WTC11 (cell line): ENCODE data around the gene HES4. TPM values are rescaled to one million over a fixed set of nuclear protein-coding genes. Genes with fewer than 3 reads are reported as not detected.

Source experiments
- ATAC-seq: fragments of 200-7000 bp; cut with Tn5 transposase; 2 replicates; pipeline ENCODE4 v1.10.0; 2021; ENCODE audit warnings: mild to moderate bottlenecking, moderate library complexity
- CTCF ChIA-PET: fragments of 300-600 bp; sonication (Branson Sonifier 250); formaldehyde crosslinking; loops from one replicate; lab custom pipeline; 2021; ENCODE audit warnings: antibody characterized with exemption; lab: Charles Lee
- POLR2A ChIA-PET: fragments of 350-600 bp; sonication (Branson Sonifier 250); formaldehyde crosslinking; loops from one replicate; lab custom pipeline; 2021; ENCODE audit warnings: antibody characterized with exemption; lab: Charles Lee
- DNase-seq: peaks from one replicate; pipeline ENCODE4 v3.0.0; 2021; ENCODE audit warnings: low spot score
- H3K27ac Mint-ChIP-seq: 2 replicates; pipeline ENCODE4 v1.8.0; 2021; ENCODE audit warnings: mixed read lengths
- H3K27me3 Mint-ChIP-seq: 2 replicates; pipeline ENCODE4 v1.8.0; 2021; ENCODE audit warnings: low read depth, mild to moderate bottlenecking, moderate library complexity, mixed read lengths
- H3K36me3 Mint-ChIP-seq: 2 replicates; pipeline ENCODE4 v1.8.0; 2021; ENCODE audit warnings: mixed read lengths
- H3K4me1 Mint-ChIP-seq: 2 replicates; pipeline ENCODE4 v1.8.0; 2022; ENCODE audit warnings: mixed read lengths
- H3K4me3 Mint-ChIP-seq: 2 replicates; pipeline ENCODE4 v1.8.0; 2021; ENCODE audit warnings: mild to moderate bottlenecking, moderate library complexity, mixed read lengths
- H3K9me3 Mint-ChIP-seq: 2 replicates; pipeline ENCODE4 v1.8.0; 2021; ENCODE audit warnings: mixed read lengths
- ELF4 ChIP-seq: sonication (generic); formaldehyde crosslinking; IDR thresholded peaks from 2 replicates; pipeline ENCODE4 v1.8.1; 2022; ENCODE audit warnings: low read depth, mild to moderate bottlenecking, moderate library complexity, missing genetic modification reagents
- FOXP4 ChIP-seq: sonication (generic); formaldehyde crosslinking; IDR thresholded peaks from 2 replicates; pipeline ENCODE4 v1.8.0; 2022; ENCODE audit warnings: mild to moderate bottlenecking, missing genetic modification reagents
- HMGA2 ChIP-seq: fragments of 250-450 bp; sonication (Bioruptor Pico); IDR thresholded peaks from 2 replicates; pipeline ENCODE4 v1.4.0; 2021; ENCODE audit warnings: mild to moderate bottlenecking, moderate library complexity
- IRF1 ChIP-seq: sonication (generic); formaldehyde crosslinking; IDR thresholded peaks from 2 replicates; pipeline ENCODE4 v1.8.0; 2023; ENCODE audit warnings: missing genetic modification reagents
- MLX ChIP-seq: sonication (generic); formaldehyde crosslinking; IDR thresholded peaks from 2 replicates; pipeline ENCODE4 v1.8.1; 2023; ENCODE audit warnings: mild to moderate bottlenecking, missing genetic modification reagents, moderate library complexity
- MYBL2 ChIP-seq: sonication (generic); formaldehyde crosslinking; IDR thresholded peaks from 2 replicates; pipeline ENCODE4 v1.8.1; 2023; ENCODE audit warnings: mild to moderate bottlenecking, moderate library complexity, missing genetic modification reagents
- NR3C1 ChIP-seq: sonication (generic); formaldehyde crosslinking; conservative IDR thresholded peaks from 2 replicates; pipeline ENCODE4 v1.8.1; 2023; ENCODE audit warnings: low read depth, mild to moderate bottlenecking, missing genetic modification reagents
- RORB ChIP-seq: fragments of 250-450 bp; sonication (Bioruptor Pico); IDR thresholded peaks from 2 replicates; pipeline ENCODE4 v1.9.0; 2021; ENCODE audit warnings: mild to moderate bottlenecking
- SMAD3 ChIP-seq: sonication (generic); formaldehyde crosslinking; IDR thresholded peaks from 2 replicates; pipeline ENCODE4 v1.8.0; 2022; ENCODE audit warnings: missing genetic modification reagents, mild to moderate bottlenecking, borderline replicate concordance
- SOX15 ChIP-seq: fragments of 250-450 bp; sonication (Bioruptor Pico); IDR thresholded peaks from 2 replicates; pipeline ENCODE4 v1.9.0; 2021; ENCODE audit warnings: mild to moderate bottlenecking
- TCF7 ChIP-seq: sonication (generic); formaldehyde crosslinking; IDR thresholded peaks from 2 replicates; pipeline ENCODE4 v1.8.0; 2022; ENCODE audit warnings: mild to moderate bottlenecking, low read depth, missing genetic modification reagents, moderate library complexity
- TP53 ChIP-seq: sonication (generic); formaldehyde crosslinking; IDR thresholded peaks from 2 replicates; pipeline ENCODE4 v1.8.1; 2023; ENCODE audit warnings: mild to moderate bottlenecking, missing genetic modification reagents
- ZNF416 ChIP-seq: fragments of 250-450 bp; sonication (Bioruptor Pico); IDR thresholded peaks from 2 replicates; pipeline ENCODE4 v1.9.0; 2021; ENCODE audit warnings: mild to moderate bottlenecking, inconsistent platforms
- ZNF425 ChIP-seq: fragments of 250-450 bp; sonication (Bioruptor Pico); conservative IDR thresholded peaks from 2 replicates; pipeline ENCODE4 v1.9.0; 2021; ENCODE audit warnings: mild to moderate bottlenecking
- total RNA-seq: library from RNA; stranded (reverse); gene quantifications from 3 replicates; pipeline ENCODE4 v1.2.3, GENCODE V29; 2021
- TF ChIP-seq, protein P1 (sequence below): sonication (generic); formaldehyde crosslinking; IDR thresholded peaks from 2 replicates; pipeline ENCODE4 v1.8.1; 2023; ENCODE audit warnings: mild to moderate bottlenecking, missing genetic modification reagents, moderate library complexity
- TF ChIP-seq, protein P2 (sequence below): sonication (generic); formaldehyde crosslinking; IDR thresholded peaks from 2 replicates; pipeline ENCODE4 v1.8.1; 2022; ENCODE audit warnings: missing genetic modification reagents, borderline replicate concordance

The HES4 gene
- total RNA-seq, 1 experiment from 2014 or later: 4.5 TPM

- TF ChIP-seq FOXP4 (CRISPR knock-in tag) (no peak), ZNF416 (no peak), TP53 (CRISPR knock-in tag) (no peak), IRF1 (no peak)
- TF ChIP-seq, protein P1, sequence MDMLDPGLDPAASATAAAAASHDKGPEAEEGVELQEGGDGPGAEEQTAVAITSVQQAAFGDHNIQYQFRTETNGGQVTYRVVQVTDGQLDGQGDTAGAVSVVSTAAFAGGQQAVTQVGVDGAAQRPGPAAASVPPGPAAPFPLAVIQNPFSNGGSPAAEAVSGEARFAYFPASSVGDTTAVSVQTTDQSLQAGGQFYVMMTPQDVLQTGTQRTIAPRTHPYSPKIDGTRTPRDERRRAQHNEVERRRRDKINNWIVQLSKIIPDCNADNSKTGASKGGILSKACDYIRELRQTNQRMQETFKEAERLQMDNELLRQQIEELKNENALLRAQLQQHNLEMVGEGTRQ (CRISPR knock-in tag): no peak
These were observed 25.1 kb downstream of the HES4 start (continued) for GRCh38 chr1:974687-975328.

GRCh38 chr1:974293-974640, 25.6 kb downstream of the HES4 start:
- peaks cover 3% of the 10 kb centered on the region for H3K9me3 Mint-ChIP-seq
- DNase-seq: no peak
- CTCF ChIA-PET: no interaction called here

DNA sequence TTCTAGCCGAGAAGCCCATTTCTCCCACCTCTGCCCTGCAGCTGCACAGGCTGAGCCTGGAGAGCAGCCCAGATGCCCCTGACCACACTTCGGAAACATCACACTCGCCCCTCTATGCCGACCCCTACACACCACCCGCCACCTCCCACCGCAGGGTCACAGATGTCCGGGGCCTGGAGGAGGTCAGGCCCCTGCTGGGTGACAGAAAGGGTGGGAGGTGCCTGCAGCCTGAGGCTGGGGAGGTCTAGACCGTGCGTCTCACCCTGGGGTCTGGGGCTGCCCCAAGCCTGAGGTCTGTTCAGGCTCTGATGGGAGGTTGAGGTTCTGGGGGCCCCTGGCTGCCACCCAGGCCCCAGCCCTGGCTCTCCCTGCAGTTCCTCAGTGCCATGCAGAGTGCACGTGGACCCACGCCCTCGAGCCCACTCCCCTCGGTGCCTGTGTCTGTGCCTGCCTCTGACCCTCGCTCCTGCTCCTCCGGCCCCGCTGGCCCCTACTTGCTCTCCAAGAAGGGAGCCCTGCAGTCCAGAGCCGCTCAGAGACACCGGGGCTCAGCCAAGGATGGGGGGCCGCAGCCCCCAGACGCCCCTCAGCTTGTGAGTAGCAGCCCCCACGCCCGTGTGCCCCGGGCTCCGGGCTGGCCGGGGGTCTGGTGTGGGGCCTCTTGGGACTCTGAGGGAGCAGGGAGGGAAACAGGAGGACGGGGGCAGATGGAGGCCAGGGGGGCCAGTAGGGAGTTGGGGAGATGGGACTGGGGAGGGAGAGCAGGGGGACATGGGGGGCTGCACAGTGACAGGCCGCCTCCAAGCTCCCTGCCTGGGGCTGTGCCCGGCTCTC, 26.2 kb downstream of the HES4 start:
- ATAC-seq: no peak
- CTCF ChIA-PET: no interaction called here
- POLR2A ChIA-PET: no interaction called here
- Mint-ChIP-seq H3K27ac (no peak overlapping the region), H3K9me3 (peaks cover 3% of the 10 kb centered on the region), H3K4me3 (no peak overlapping the region), H3K27me3 (peaks cover 26% of the 10 kb centered on the region), H3K4me1 (peaks cover 4% of the 10 kb centered on the region), H3K36me3 (peaks cover 3% of the 10 kb centered on the region; the same call in 1 of the 2 replicates)
- no peak for TF ChIP-seq ZNF425 (CRISPR knock-in tag)
- TF ChIP-seq MYBL2 (CRISPR knock-in tag): no peak
- no peak for TF ChIP-seq MLX (CRISPR knock-in tag)
- TF ChIP-seq, protein P2, sequence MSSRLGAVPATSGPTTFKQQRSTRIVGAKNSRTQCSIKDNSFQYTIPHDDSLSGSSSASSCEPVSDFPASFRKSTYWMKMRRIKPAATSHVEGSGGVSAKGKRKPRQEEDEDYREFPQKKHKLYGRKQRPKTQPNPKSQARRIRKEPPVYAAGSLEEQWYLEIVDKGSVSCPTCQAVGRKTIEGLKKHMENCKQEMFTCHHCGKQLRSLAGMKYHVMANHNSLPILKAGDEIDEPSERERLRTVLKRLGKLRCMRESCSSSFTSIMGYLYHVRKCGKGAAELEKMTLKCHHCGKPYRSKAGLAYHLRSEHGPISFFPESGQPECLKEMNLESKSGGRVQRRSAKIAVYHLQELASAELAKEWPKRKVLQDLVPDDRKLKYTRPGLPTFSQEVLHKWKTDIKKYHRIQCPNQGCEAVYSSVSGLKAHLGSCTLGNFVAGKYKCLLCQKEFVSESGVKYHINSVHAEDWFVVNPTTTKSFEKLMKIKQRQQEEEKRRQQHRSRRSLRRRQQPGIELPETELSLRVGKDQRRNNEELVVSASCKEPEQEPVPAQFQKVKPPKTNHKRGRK (CRISPR knock-in tag): no peak
- no peak for TF ChIP-seq NR3C1
- no peak for TF ChIP-seq HMGA2 (CRISPR knock-in tag)
- TF ChIP-seq ELF4: no peak
- TF ChIP-seq SOX15 (CRISPR knock-in tag): no peak
- TF ChIP-seq SMAD3 (CRISPR knock-in tag): no peak
- no peak for TF ChIP-seq TCF7
- DNase-seq: no peak

More at GRCh38 chr1:974293-974640, 25.6 kb downstream of the HES4 start:
- H3K4me1 Mint-ChIP-seq: peaks cover 4% of the 10 kb centered on the region
- H3K27ac Mint-ChIP-seq: no peak overlapping the region
- no peak for ATAC-seq
- H3K27me3 Mint-ChIP-seq: peaks cover 20% of the 10 kb centered on the region
- H3K4me3 Mint-ChIP-seq: no peak overlapping the region
- H3K36me3 Mint-ChIP-seq: peaks cover 3% of the 10 kb centered on the region; the same call in 1 of the 2 replicates
- POLR2A ChIA-PET: no interaction called here
- TF ChIP-seq RORB (CRISPR knock-in tag): no peak
